ENCODE measurements around the gene GNAZ. TPM values are rescaled to one million over a fixed set of nuclear protein-coding genes. Genes with fewer than 3 reads are reported as not detected.

The GNAZ gene
- total and polyA plus RNA-seq, 4 donors, result 0.84 to 6.1 (median 3.6) TPM

GRCh38 chr22:23152238-23153114 lies 82.2 kb downstream of the GNAZ start:
- no peak overlapping the region for H3K4me3 ChIP-seq (ENCODE audit: low read length in 2 of 2)
- no peaks in the 10 kb centered on the region for H3K36me3 ChIP-seq (ENCODE audit: control insufficient read depth in 1 of 2, insufficient read depth in 2 of 2, low read length in 1 of 2)
- H3K9me3 ChIP-seq (ENCODE audit: control insufficient read depth, low read length), result no peaks in the 10 kb centered on the region
- no peak overlapping the region for H3K27ac ChIP-seq (ENCODE audit: low read depth in 1 of 2, low read length in 2 of 2)
- ATAC-seq (ENCODE audit: low FRiP score), result no peak
- intact Hi-C loops (cut with DNase I), result no loop called here
- H3K4me1 ChIP-seq (ENCODE audit: control insufficient read depth in 1 of 2, insufficient read depth in 2 of 2, low read length in 2 of 2), result no peaks in the 10 kb centered on the region
- no peaks in the 10 kb centered on the region for H3K27me3 ChIP-seq (ENCODE audit: control insufficient read depth in 1 of 2, insufficient read depth in 2 of 2, low read length in 1 of 2)
- DNase-seq, result no peak
- 91 to 92% methylated on average over 19 of the region's 19 CpGs for WGBS, 2 donors

GRCh38 chr22:23153994-23154393 lies 83.7 kb downstream of the GNAZ start:
- Histone ChIP-seq H3K27me3 (ENCODE audit: control insufficient read depth in 1 of 2, insufficient read depth in 2 of 2, low read length in 1 of 2) (no peaks in the 10 kb centered on the region), H3K9me3 (ENCODE audit: control insufficient read depth, low read length) (no peaks in the 10 kb centered on the region), H3K4me3 (ENCODE audit: low read length in 2 of 2) (no peak overlapping the region), H3K4me1 (ENCODE audit: control insufficient read depth in 1 of 2, insufficient read depth in 2 of 2, low read length in 2 of 2) (no peaks in the 10 kb centered on the region), H3K27ac (ENCODE audit: low read depth in 1 of 2, low read length in 2 of 2) (no peak overlapping the region), H3K36me3 (ENCODE audit: control insufficient read depth in 1 of 2, insufficient read depth in 2 of 2, low read length in 1 of 2) (no peaks in the 10 kb centered on the region)
- intact Hi-C loops (cut with DNase I), result no loop called here
- DNase-seq (no peak), ATAC-seq (ENCODE audit: low FRiP score) (no peak)
- WGBS, 2 donors, result 84 to 90% methylated on average over 7 of the region's 7 CpGs

GRCh38 chr22:23154461-23154860 lies 84.1 kb downstream of the GNAZ start:
- H3K9me3 ChIP-seq (ENCODE audit: control insufficient read depth, low read length), result no peaks in the 10 kb centered on the region
- no peaks in the 10 kb centered on the region for H3K36me3 ChIP-seq (ENCODE audit: control insufficient read depth in 1 of 2, insufficient read depth in 2 of 2, low read length in 1 of 2)
- no peaks in the 10 kb centered on the region for H3K27me3 ChIP-seq (ENCODE audit: control insufficient read depth in 1 of 2, insufficient read depth in 2 of 2, low read length in 1 of 2)
- no peak overlapping the region for H3K4me3 ChIP-seq (ENCODE audit: low read length in 2 of 2)
- DNase-seq (no peak), ATAC-seq (ENCODE audit: low FRiP score) (no peak)
- no peaks in the 10 kb centered on the region for H3K4me1 ChIP-seq (ENCODE audit: control insufficient read depth in 1 of 2, insufficient read depth in 2 of 2, low read length in 2 of 2)
- intact Hi-C loops (cut with DNase I), result no loop called here
- WGBS, 2 donors, result 87% methylated on average over 5 of the region's 5 CpGs
- no peak overlapping the region for H3K27ac ChIP-seq (ENCODE audit: low read depth in 1 of 2, low read length in 2 of 2)

GRCh38 chr22:23155143-23155542 lies 84.8 kb downstream of the GNAZ start:
- Histone ChIP-seq H3K36me3 (ENCODE audit: control insufficient read depth in 1 of 2, insufficient read depth in 2 of 2, low read length in 1 of 2) (no peaks in the 10 kb centered on the region), H3K4me3 (ENCODE audit: low read length in 2 of 2) (no peak overlapping the region), H3K27me3 (ENCODE audit: control insufficient read depth in 1 of 2, insufficient read depth in 2 of 2, low read length in 1 of 2) (no peaks in the 10 kb centered on the region), H3K4me1 (ENCODE audit: control insufficient read depth in 1 of 2, insufficient read depth in 2 of 2, low read length in 2 of 2) (no peaks in the 10 kb centered on the region), H3K9me3 (ENCODE audit: control insufficient read depth, low read length) (no peaks in the 10 kb centered on the region), H3K27ac (ENCODE audit: low read depth in 1 of 2, low read length in 2 of 2) (no peak overlapping the region)
- intact Hi-C loops (cut with DNase I), result no loop called here
- no peak for ATAC-seq (ENCODE audit: low FRiP score)
- 96% methylated on average over 3 of the region's 3 CpGs for WGBS, 2 donors
- DNase-seq, result no peak

GRCh38 chr22:23155831-23156230 lies 85.5 kb downstream of the GNAZ start:
- no peaks in the 10 kb centered on the region for H3K27me3 ChIP-seq (ENCODE audit: control insufficient read depth in 1 of 2, insufficient read depth in 2 of 2, low read length in 1 of 2)
- H3K9me3 ChIP-seq (ENCODE audit: control insufficient read depth, low read length), result no peaks in the 10 kb centered on the region
- H3K4me3 ChIP-seq (ENCODE audit: low read length in 2 of 2), result no peak overlapping the region
- no peaks in the 10 kb centered on the region for H3K4me1 ChIP-seq (ENCODE audit: control insufficient read depth in 1 of 2, insufficient read depth in 2 of 2, low read length in 2 of 2)
- WGBS, 2 donors, result 95 to 99% methylated on average over 9 of the region's 9 CpGs
- H3K27ac ChIP-seq (ENCODE audit: low read depth in 1 of 2, low read length in 2 of 2), result no peak overlapping the region
- no peaks in the 10 kb centered on the region for H3K36me3 ChIP-seq (ENCODE audit: control insufficient read depth in 1 of 2, insufficient read depth in 2 of 2, low read length in 1 of 2)
- ATAC-seq (ENCODE audit: low FRiP score) (no peak), DNase-seq (no peak)
- intact Hi-C loops (cut with DNase I), result no loop called here

- no peaks in the 10 kb centered on the region for H3K27me3 ChIP-seq (ENCODE audit: control insufficient read depth in 1 of 2, insufficient read depth in 2 of 2, low read length in 1 of 2)
- H3K27ac ChIP-seq (ENCODE audit: low read depth in 1 of 2, low read length in 2 of 2), result no peak overlapping the region
- intact Hi-C loops (cut with DNase I), result no loop called here
- DNase-seq, result no peak
- ATAC-seq (ENCODE audit: low FRiP score), result no peak
- no peaks in the 10 kb centered on the region for H3K4me1 ChIP-seq (ENCODE audit: control insufficient read depth in 1 of 2, insufficient read depth in 2 of 2, low read length in 2 of 2)
- no peaks in the 10 kb centered on the region for H3K9me3 ChIP-seq (ENCODE audit: control insufficient read depth, low read length)
- 58 to 68% methylated on average over 8 of the region's 8 CpGs for WGBS, 2 donors
- no peak overlapping the region for H3K4me3 ChIP-seq (ENCODE audit: low read length in 2 of 2)
- H3K36me3 ChIP-seq (ENCODE audit: control insufficient read depth in 1 of 2, insufficient read depth in 2 of 2, low read length in 1 of 2), result no peaks in the 10 kb centered on the region
These were observed 86.0 kb downstream of the GNAZ start for GRCh38 chr22:23156286-23156685.

- Histone ChIP-seq H3K4me3 (ENCODE audit: low read length in 2 of 2) (no peak overlapping the region), H3K27me3 (ENCODE audit: control insufficient read depth in 1 of 2, insufficient read depth in 2 of 2, low read length in 1 of 2) (no peaks in the 10 kb centered on the region), H3K27ac (ENCODE audit: low read depth in 1 of 2, low read length in 2 of 2) (no peak overlapping the region), H3K4me1 (ENCODE audit: control insufficient read depth in 1 of 2, insufficient read depth in 2 of 2, low read length in 2 of 2) (no peaks in the 10 kb centered on the region), H3K36me3 (ENCODE audit: control insufficient read depth in 1 of 2, insufficient read depth in 2 of 2, low read length in 1 of 2) (no peaks in the 10 kb centered on the region), H3K9me3 (ENCODE audit: control insufficient read depth, low read length) (no peaks in the 10 kb centered on the region)
- intact Hi-C loops (cut with DNase I), result no loop called here
- WGBS, 2 donors, result 87 to 89% methylated on average over 22 of the region's 22 CpGs
- DNase-seq (no peak), ATAC-seq (ENCODE audit: low FRiP score) (no peak)
These were observed 87.5 kb downstream of the GNAZ start for GRCh38 chr22:23157560-23158515.

GRCh38 chr22:23158516-23159290 lies 88.4 kb downstream of the GNAZ start:
- intact Hi-C loops (cut with DNase I), result no loop called here
- Histone ChIP-seq H3K27ac (ENCODE audit: low read depth in 1 of 2, low read length in 2 of 2) (no peak overlapping the region), H3K4me3 (ENCODE audit: low read length in 2 of 2) (no peak overlapping the region), H3K9me3 (ENCODE audit: control insufficient read depth, low read length) (no peaks in the 10 kb centered on the region), H3K36me3 (ENCODE audit: control insufficient read depth in 1 of 2, insufficient read depth in 2 of 2, low read length in 1 of 2) (no peaks in the 10 kb centered on the region), H3K27me3 (ENCODE audit: control insufficient read depth in 1 of 2, insufficient read depth in 2 of 2, low read length in 1 of 2) (no peaks in the 10 kb centered on the region), H3K4me1 (ENCODE audit: control insufficient read depth in 1 of 2, insufficient read depth in 2 of 2, low read length in 2 of 2) (no peaks in the 10 kb centered on the region)
- ATAC-seq (ENCODE audit: low FRiP score), result no peak
- no peak for DNase-seq
- 80 to 88% methylated on average over 14 of the region's 14 CpGs for WGBS, 2 donors

Measured in aorta (tissue), 5 donors.